NB4 (cell line): Measurements from ENCODE around the gene KBTBD13.

Experiments used
- CTCF ChIP-seq: IDR thresholded peaks from one replicate; pipeline ENCODE4 v1.5.1; 2012; ENCODE audit warnings: low read depth, low read length
- MYC ChIP-seq: IDR thresholded peaks from 2 replicates; pipeline ENCODE4 v1.6.1; 2011; ENCODE audit warnings: low read depth, low read length
- POLR2A ChIP-seq: IDR thresholded peaks from 2 replicates; pipeline ENCODE4 v1.6.1; 2011; ENCODE audit warnings: mild to moderate bottlenecking; ENCODE audit not compliant: insufficient read length; ENCODE audit errors: extremely low read depth
- TF ChIP-seq, protein P1 (sequence below): IDR thresholded peaks from 2 replicates; pipeline ENCODE4 v1.6.1; 2011; ENCODE audit warnings: low read depth, low read length

DNA sequence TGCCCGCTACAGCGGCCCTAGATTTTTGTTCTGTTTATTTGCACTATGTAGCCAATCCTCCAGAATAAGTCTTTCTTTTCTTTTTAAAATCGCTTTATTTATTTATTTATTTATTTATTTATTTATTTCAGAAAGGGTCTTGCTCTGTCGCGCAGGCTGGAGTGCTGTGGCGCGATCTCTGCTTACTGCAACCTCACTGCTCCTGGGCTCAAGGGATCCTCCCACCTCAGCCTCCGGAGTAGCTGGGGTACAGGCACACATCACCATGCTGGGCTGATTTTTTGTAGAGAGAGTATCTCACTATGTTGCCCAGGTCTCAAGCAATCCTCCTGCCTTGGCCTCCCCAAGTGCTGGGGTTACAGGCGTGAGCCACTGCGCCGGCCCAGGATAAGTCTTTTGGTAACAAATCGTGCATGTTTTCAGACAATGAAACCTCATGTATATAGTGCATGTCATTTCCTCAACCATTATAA, 46.8 kb upstream of the KBTBD13 start:
- TF ChIP-seq CTCF = no peak
- TF ChIP-seq POLR2A = no peak
- no peak for TF ChIP-seq MYC
- TF ChIP-seq, protein P1, sequence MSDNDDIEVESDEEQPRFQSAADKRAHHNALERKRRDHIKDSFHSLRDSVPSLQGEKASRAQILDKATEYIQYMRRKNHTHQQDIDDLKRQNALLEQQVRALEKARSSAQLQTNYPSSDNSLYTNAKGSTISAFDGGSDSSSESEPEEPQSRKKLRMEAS = no peak
